Activated CD8-positive, alpha-beta memory T cell treated with anti-CD3 and anti-CD28 coated beads, Interleukin-2, amount 10 ng/mL, durations not matched to agents 7 days and 5 days (primary cell): ENCODE results near the gene EML6. TPM values are rescaled to one million over a fixed set of nuclear protein-coding genes. Genes with fewer than 3 reads are reported as not detected.

Experiments
- ATAC-seq: fragments of 150-1000 bp; cut with Tn5 transposase; one replicate; pipeline ENCODE4 v1.10.0; 2021; ENCODE audit warnings: moderate library complexity
- CTCF ChIA-PET: fragments of 350-600 bp; sonication (Branson Sonifier 250); formaldehyde crosslinking; loops from one replicate; lab custom pipeline; 2021; ENCODE audit warnings: antibody characterized with exemption; lab: Charles Lee
- DNase-seq: peaks from one replicate; pipeline ENCODE4 v3.0.0-alpha.2; 2020
- H3K27ac Mint-ChIP-seq: one replicate; pipeline ENCODE4 v1.8.0; 2021; ENCODE audit warnings: mild to moderate bottlenecking, mixed read lengths
- H3K27me3 Mint-ChIP-seq: one replicate; pipeline ENCODE4 v1.8.0; 2021; ENCODE audit warnings: mixed read lengths
- H3K36me3 Mint-ChIP-seq: one replicate; pipeline ENCODE4 v1.8.0; 2021; ENCODE audit warnings: mild to moderate bottlenecking, mixed read lengths
- H3K4me1 Mint-ChIP-seq: one replicate; pipeline ENCODE4 v1.8.0; 2021; ENCODE audit warnings: mixed read lengths
- H3K4me3 Mint-ChIP-seq: one replicate; pipeline ENCODE4 v1.8.0; 2021; ENCODE audit warnings: mild to moderate bottlenecking, moderate library complexity, mixed read lengths
- H3K9me3 Mint-ChIP-seq: one replicate; pipeline ENCODE4 v1.8.0; 2022; ENCODE audit warnings: low read depth, mixed read lengths
- total RNA-seq, 2 experiments: library from RNA; stranded (reverse); gene quantifications; one replicate each; pipeline ENCODE4 v1.2.3, GENCODE V29; 2021

EML6 gene
- total RNA-seq, 2 experiments from 2014 or later = 1.5 to 3.1 TPM

DNA sequence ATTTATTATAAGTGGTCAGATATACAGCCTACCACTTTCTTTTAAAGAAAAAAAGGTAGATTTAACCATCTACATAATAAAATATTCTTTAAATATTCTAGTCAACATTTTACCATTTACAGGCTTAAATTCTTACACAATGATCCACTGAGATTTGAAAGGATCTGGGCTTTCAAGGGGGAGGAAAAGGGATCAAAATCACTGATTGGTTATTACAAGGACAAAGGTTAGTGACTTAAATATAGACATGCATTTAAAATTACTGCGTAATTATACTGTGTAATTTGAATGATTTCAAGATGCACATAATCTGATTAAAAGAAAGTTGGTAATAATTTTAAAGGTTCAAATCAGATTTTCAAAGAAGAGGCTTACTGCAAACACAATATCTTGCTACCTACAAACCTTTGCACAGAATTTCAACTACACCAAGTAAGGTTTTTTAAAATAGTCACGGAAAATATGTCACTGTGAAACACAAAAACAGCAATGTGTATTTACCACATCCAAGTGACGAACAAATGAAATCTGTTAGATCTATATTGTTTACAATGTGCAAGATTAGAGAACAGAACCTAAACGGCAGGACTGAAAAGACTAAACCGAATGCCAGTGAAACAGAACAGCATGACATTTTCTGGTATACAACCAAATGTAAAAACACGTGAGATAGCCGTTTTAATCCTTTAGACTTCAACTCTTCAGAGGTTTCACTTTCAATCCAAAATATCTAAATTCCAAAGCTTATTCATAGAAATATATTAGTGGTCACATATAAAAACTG lies 286.0 kb downstream of the EML6 start:
- peak overlapping the region; percentile 83 for H3K4me3 Mint-ChIP-seq
- no peaks in the 10 kb centered on the region for H3K27me3 Mint-ChIP-seq
- ATAC-seq = peak; percentile 50
- DNase-seq = no peak
- peaks cover 1% of the 10 kb centered on the region for H3K36me3 Mint-ChIP-seq
- H3K9me3 Mint-ChIP-seq = no peaks in the 10 kb centered on the region
- peaks cover 54% of the 10 kb centered on the region for H3K4me1 Mint-ChIP-seq
- peak overlapping the region; percentile 90 for H3K27ac Mint-ChIP-seq
- CTCF ChIA-PET = interaction anchor here (0.8 to 3.3 kb wide), 5 partner anchors 19 to 902 kb away, joined by 3 to 12 read pairs (median 3); partner anchors contain the start of gene RTN4

DNA sequence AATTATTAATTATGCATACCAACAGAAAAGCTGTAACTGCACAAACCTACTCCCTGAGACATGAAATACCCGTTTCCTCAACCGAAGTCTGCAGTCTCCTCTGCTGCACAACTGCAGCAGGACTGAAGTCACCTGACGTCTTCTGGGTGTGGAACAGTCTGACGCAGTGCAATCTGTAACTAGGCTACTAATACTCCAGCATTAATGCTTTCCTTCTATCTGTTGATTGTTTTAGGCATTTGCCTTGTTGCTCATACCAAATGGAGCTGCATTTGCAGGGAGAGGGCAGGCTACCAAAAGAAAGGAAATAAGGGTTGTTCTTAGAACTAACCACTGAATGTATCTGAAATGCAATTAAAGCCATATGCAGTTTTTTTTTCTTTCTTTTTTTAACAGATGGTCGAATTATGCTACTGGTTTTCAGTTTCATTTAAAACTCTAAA lies 286.7 kb downstream of the EML6 start:
- DNase-seq (peak; percentile 70), ATAC-seq (peak; percentile 98)
- peaks cover 4% of the 10 kb centered on the region for H3K36me3 Mint-ChIP-seq
- peaks cover 57% of the 10 kb centered on the region for H3K4me1 Mint-ChIP-seq
- peak overlapping the region; percentile 90 for H3K27ac Mint-ChIP-seq
- H3K4me3 Mint-ChIP-seq = peak overlapping the region; percentile 83
- no peaks in the 10 kb centered on the region for H3K27me3 Mint-ChIP-seq
- CTCF ChIA-PET = interaction anchor here (0.6 to 3.3 kb wide), 6 partner anchors 40 to 903 kb away, joined by 3 to 12 read pairs (median 4); partner anchors contain the start of gene RTN4
- no peaks in the 10 kb centered on the region for H3K9me3 Mint-ChIP-seq

DNA sequence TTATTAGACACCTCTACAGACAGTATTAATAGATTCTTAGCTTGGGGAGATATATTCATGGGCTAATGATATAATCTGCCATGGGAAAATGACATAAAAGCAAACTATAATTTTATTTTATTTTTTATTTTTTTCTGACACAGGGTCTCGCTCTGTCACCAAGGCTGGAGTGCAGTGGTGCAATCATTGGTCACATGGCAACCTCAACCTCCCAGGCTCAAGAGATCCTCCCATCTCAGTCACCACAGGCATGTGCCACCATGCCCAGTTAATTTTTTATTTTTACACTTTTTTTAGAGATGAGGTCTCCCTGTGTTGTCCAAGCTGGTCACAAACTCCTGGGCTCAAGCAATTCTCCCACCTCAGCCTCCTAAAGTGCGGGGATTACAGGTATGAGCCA lies 287.5 kb downstream of the EML6 start:
- Mint-ChIP-seq H3K4me1 (peaks cover 57% of the 10 kb centered on the region), H3K4me3 (no peak overlapping the region)

DNA sequence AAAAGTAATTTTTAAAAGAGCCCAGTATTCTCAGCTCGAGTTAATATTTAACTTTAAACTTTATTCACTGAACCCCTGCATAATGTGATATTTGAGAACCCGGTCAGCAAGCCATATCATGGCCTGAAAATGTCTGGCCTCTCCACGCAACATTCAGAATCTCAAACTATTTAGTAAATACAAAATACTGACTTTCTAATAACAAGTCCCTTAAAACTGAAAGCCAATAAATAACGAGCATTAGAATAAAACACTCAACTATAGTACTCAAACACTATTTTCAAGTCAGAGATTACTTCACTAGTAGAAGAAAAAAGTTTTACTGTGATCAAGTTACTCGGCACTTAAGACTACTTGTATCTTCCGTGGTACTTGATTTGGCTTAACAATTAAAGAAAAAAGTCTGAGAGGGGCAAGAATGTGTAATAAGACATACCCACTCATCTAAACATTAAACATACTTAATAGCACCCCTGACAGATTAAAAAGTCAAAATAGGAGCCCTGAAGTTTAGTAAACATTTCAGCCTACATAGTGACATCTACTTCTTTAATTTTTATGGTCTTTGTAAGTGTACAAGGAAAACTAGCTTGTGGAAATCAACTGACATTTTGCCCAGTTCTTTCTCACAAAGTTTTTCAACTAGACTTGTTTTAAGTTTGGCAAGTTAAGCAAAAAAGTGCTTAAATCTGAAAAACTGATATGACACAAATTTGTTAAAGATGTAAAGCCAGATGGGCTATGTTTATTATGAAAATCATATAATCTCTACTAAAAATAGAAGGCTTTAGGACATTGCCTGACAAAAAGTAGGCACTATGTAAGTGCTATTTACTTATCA lies 288.6 kb downstream of the EML6 start:
- Mint-ChIP-seq H3K27ac (no peak overlapping the region), H3K4me3 (no peak overlapping the region), H3K4me1 (peaks cover 46% of the 10 kb centered on the region)

More for the DNA sequence above, 287.5 kb downstream of the EML6 start:
- no peak overlapping the region for H3K27ac Mint-ChIP-seq
- no peaks in the 10 kb centered on the region for H3K27me3 Mint-ChIP-seq
- ATAC-seq = no peak
- DNase-seq = no peak
- H3K9me3 Mint-ChIP-seq = no peaks in the 10 kb centered on the region
- peaks cover 4% of the 10 kb centered on the region for H3K36me3 Mint-ChIP-seq
- CTCF ChIA-PET = interaction anchor here (1.4 to 3.3 kb wide), 2 partner anchors 158 to 172 kb away, joined by 4 to 12 read pairs; no protein-coding TSS in a partner anchor

DNA sequence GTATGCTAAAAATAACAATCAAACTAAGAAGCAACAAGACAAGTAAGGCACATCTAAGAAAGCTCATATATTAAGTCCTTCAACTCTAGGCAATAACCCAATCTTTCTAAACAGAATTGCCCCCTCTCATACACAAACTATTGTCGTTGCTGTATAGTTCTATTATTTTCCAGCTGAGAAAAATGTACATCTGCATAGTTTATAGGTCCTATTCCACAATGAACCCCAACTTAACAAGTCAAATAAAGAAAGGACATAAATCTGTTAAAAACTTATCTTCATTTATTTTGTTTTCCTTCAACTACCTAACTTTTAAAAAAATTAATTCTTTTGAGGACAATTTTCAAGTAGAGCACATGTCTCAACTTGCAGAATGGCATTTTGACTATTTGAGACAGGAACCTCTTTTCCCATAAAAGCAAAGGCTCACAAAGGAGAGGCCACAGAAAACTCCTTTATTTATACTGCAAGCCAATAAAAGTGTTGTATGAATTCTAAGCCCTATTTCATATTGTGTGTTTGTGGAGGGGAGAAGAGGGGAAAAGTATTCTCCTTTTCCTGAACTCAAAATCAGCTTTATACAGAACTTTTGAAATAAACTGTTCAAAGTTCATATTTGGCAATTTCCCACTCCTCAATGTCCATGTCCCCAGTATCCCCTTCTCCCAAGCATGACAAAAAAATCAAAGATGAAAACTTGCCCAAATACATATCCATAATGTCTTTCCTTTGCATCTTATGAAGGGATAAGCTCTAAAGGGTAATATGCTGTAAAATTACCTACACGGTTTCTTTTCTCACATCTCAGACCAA lies 289.4 kb downstream of the EML6 start:
- Mint-ChIP-seq H3K9me3 (no peaks in the 10 kb centered on the region), H3K27me3 (no peaks in the 10 kb centered on the region), H3K27ac (no peak overlapping the region), H3K4me1 (peaks cover 39% of the 10 kb centered on the region), H3K36me3 (peaks cover 4% of the 10 kb centered on the region), H3K4me3 (no peak overlapping the region)
- ATAC-seq = no peak
- no peak for DNase-seq
- CTCF ChIA-PET = interaction anchor here (1.8 to 3.1 kb wide), 4 partner anchors 36 to 162 kb away, joined by 5 to 10 read pairs (median 8); no protein-coding TSS in a partner anchor

More for the DNA sequence above, 288.6 kb downstream of the EML6 start:
- peaks cover 4% of the 10 kb centered on the region for H3K36me3 Mint-ChIP-seq
- CTCF ChIA-PET = interaction anchor here (0.7 to 3.1 kb wide), 5 partner anchors 23 to 163 kb away, joined by 3 to 10 read pairs (median 7); no protein-coding TSS in a partner anchor
- ATAC-seq = no peak
- H3K27me3 Mint-ChIP-seq = no peaks in the 10 kb centered on the region
- DNase-seq = no peak
- no peaks in the 10 kb centered on the region for H3K9me3 Mint-ChIP-seq

DNA sequence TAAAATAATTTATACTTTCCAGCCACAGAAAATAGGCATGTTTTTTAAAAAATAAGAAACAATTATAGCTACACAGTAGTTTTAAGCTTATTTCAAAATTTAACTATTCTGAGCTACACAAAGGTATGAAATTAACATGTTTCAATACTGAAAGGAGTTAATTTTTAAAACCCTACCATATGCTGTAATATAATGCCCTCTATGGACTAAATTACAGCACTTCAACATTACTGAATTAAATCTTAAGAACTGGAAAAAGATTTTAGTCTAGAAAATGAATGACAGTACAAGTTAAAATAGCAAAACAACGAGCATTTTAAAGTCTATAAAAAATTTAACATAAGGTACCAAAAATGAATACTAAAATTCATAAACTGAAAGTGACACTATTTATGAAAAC lies 290.5 kb downstream of the EML6 start:
- no peak overlapping the region for H3K27ac Mint-ChIP-seq
- H3K4me1 Mint-ChIP-seq = peaks cover 39% of the 10 kb centered on the region
- DNase-seq (no peak), ATAC-seq (no peak)
- H3K9me3 Mint-ChIP-seq = no peaks in the 10 kb centered on the region
- H3K36me3 Mint-ChIP-seq = peaks cover 4% of the 10 kb centered on the region
- H3K4me3 Mint-ChIP-seq = no peak overlapping the region
- no peaks in the 10 kb centered on the region for H3K27me3 Mint-ChIP-seq
- CTCF ChIA-PET = interaction anchor here (1.3 to 3.1 kb wide), 6 partner anchors 34 to 161 kb away, joined by 4 to 10 read pairs (median 6); no protein-coding TSS in a partner anchor

DNA sequence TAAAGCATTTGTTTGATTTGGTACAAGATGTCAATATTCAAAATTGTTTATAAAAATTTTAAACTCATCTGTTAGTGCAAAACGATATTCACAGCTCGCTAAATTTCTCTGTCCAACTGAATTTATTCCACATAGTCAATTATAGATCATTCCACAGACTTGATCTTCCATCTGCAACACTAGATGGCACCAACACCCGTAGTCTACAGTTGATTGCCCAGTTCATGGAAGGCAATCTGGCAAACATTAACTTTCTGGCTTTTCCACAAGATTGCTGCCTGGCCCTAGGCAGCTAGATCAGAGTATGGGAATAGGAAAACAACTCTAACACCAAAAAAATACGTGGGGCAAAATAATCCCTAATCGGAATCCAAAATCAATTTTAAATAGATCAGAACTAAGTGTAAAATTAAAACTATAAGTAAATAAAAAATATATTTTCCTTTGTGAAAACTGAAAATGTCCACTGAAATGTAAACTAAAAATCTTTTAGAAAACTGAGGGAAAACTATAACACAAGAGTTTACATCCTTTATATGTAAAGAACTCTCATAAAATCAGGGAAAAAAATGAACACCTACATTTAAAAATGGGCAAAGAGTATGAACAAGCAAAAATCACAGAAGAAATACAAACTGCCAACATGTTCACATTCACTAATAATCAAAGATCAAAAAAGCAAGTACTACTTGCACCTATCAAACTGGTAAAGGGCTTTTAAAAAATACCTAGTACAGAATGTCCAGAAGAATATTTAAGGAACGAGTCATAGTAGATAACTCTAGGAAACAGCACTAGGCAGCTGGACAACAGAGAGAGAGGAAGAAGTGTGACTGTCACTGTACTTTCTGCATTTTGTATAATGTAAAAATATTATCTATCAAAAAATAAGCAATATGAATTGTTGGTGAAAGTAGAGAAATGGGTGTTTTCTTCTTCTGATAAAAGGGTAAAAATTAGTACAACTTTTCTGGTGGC lies 291.8 kb downstream of the EML6 start:
- H3K27ac Mint-ChIP-seq = no peak overlapping the region
- no peaks in the 10 kb centered on the region for H3K27me3 Mint-ChIP-seq
- CTCF ChIA-PET = interaction anchor here (0.7 to 2.2 kb wide), 5 partner anchors 117 to 160 kb away, joined by 4 to 7 read pairs (median 4); no protein-coding TSS in a partner anchor

DNA sequence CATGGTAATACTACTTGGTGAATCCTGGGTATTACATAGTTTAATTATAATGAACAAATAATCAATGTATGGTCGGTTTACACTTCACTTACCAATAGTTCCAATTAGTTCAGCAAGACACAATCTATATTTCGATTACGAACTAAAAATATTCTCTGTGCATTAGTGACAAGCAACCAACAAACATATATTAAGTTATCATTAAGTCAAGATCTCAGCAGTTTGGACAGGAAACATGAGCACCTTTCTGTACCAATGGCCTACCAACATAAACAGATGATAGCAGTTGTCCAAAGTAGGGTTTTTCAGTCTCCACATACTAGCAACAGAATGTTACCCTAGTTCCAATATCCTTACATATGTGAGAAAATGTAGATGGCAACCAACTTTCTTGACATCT lies 294.0 kb downstream of the EML6 start:
- ATAC-seq (no peak), DNase-seq (no peak)
- H3K9me3 Mint-ChIP-seq = no peaks in the 10 kb centered on the region
- peaks cover 10% of the 10 kb centered on the region for H3K36me3 Mint-ChIP-seq
- H3K4me1 Mint-ChIP-seq = peaks cover 14% of the 10 kb centered on the region
- CTCF ChIA-PET = interaction anchor here (0.5 to 1.0 kb wide), 2 partner anchors 40 to 419 kb away, joined by 3 read pairs; no protein-coding TSS in a partner anchor
- no peak overlapping the region for H3K4me3 Mint-ChIP-seq
- no peak overlapping the region for H3K27ac Mint-ChIP-seq
- H3K27me3 Mint-ChIP-seq = no peaks in the 10 kb centered on the region

More for the DNA sequence above, 291.8 kb downstream of the EML6 start:
- peak; percentile 48 for DNase-seq
- peaks cover 7% of the 10 kb centered on the region for H3K36me3 Mint-ChIP-seq
- peaks cover 30% of the 10 kb centered on the region for H3K4me1 Mint-ChIP-seq
- no peak overlapping the region for H3K4me3 Mint-ChIP-seq
- no peaks in the 10 kb centered on the region for H3K9me3 Mint-ChIP-seq
- ATAC-seq = no peak

DNA sequence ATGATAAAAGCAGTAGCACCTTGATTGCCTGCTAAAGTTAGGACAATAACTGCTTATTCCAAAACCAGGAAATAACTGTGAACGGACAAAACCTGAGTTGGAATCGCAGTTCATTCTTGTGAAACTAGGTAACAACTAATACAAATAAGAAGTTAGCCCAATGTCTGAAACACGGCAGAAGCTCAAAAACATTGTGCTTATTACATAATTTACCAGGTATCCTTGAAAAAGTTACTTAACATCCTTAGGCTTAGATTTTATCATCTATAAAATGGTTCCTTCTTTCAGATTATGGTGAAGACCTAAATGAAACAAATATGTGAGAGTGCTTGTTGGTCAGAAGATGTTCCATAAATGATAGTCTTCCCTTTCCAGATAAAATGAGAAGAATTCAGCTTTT lies 294.4 kb downstream of the EML6 start:
- Mint-ChIP-seq H3K4me1 (peaks cover 11% of the 10 kb centered on the region), H3K36me3 (peaks cover 10% of the 10 kb centered on the region), H3K27ac (no peak overlapping the region), H3K4me3 (no peak overlapping the region), H3K27me3 (no peaks in the 10 kb centered on the region), H3K9me3 (no peaks in the 10 kb centered on the region)
- CTCF ChIA-PET = no interaction called here
- no peak for ATAC-seq
- no peak for DNase-seq

DNA sequence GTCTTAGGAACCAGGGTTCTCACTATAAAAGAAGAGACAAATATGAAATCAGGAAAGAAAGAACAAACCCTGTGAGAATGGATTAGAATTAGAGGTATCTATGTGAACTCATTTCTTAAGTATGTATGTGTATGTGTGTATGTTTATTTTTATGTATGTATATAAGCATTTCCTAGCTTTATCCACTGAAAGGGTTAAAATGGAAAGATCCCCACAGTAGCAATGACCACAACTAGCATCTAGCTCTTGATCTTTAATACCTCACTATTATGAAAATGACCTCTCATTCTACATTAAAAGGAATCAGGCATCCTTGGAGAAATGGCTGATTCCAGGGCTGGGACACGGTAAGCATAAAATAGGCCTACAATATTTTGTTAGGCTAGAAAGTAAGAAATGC lies 295.2 kb downstream of the EML6 start:
- no peak for ATAC-seq
- Mint-ChIP-seq H3K27ac (no peak overlapping the region), H3K27me3 (no peaks in the 10 kb centered on the region), H3K4me3 (no peak overlapping the region), H3K9me3 (no peaks in the 10 kb centered on the region), H3K36me3 (peaks cover 10% of the 10 kb centered on the region), H3K4me1 (peaks cover 6% of the 10 kb centered on the region)
- no peak for DNase-seq
- CTCF ChIA-PET = interaction anchor here (1.3 kb wide), 1 partner anchor 149 kb away, joined by 4 read pairs; no protein-coding TSS in a partner anchor

DNA sequence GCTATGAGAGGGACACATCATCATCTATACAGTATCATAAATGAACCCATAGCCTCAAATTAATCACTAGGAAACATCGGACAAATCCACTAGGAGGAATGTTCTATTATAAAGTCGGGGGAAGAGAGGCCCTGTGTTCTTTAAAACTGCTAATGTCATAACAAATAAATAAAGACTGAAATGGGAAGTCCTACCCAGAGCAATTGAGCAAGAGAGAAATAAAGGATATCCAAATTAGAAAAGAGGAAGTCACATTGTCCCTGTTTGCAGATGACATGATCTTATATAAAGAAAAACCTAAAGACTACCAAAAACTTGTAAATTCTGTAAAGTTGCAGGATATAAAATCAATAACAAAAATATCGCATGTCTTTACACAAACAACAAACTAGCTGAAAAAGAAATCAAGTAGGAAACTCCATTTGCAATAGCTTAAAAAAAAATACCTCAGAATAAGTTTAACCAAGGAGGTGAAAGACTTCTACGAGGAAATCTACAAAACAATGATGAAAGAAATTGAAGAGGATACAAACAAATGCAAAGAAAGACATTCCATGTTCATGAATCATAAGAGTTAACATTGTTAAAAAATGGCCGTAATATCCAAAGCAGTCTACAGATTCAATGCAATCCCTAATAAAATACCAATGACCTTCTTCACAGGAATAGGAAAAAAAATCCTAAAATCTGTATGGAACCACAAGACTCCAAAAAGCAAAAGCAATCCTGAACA lies 296.2 kb downstream of the EML6 start:
- no peak for ATAC-seq
- CTCF ChIA-PET = interaction anchor here (1.3 kb wide), 1 partner anchor 148 kb away, joined by 4 read pairs; no protein-coding TSS in a partner anchor
- H3K4me3 Mint-ChIP-seq = no peak overlapping the region
- no peaks in the 10 kb centered on the region for H3K27me3 Mint-ChIP-seq
- no peak for DNase-seq
- H3K9me3 Mint-ChIP-seq = no peaks in the 10 kb centered on the region
- no peak overlapping the region for H3K27ac Mint-ChIP-seq
- peaks cover 10% of the 10 kb centered on the region for H3K36me3 Mint-ChIP-seq
- peaks cover 4% of the 10 kb centered on the region for H3K4me1 Mint-ChIP-seq
